ENCODE results near the gene BCL11B. TPM values are rescaled to one million over a fixed set of nuclear protein-coding genes. Genes with fewer than 3 reads are reported as not detected.

BCL11B gene
- total RNA-seq, 1 donor from 2014 or later = 1.3 TPM

DNA sequence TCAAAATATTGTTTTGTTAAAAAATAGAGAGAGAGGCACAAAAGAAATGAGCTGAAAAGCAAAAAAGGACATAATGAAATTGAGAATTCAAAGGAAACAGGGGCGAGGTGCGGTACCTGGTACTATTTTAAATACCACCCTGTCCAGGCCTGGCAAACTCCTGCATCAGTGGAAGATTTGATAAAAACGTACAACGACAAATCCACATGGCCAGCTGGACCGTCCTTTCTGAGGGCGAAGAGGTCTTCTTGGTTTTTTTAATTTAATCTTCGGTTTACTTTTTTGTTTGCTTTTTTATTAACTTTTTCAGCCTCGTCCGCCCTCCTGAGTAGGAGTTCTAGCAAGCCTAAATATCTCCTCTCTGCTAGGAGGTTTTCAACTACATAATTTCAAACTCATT lies 11.9 kb downstream of the BCL11B start:
- Histone ChIP-seq H3K27me3 (peaks cover 45% of the 10 kb centered on the region), H3K9me3 (ENCODE audit: low read depth) (no peaks in the 10 kb centered on the region), H3K36me3 (no peaks in the 10 kb centered on the region), H2AFZ (replicated peaks) (peak overlapping the region; percentile 6), H3F3A (ENCODE audit: low read depth) (no peaks in the 10 kb centered on the region), H3K79me2 (ENCODE audit: low read depth) (no peaks in the 10 kb centered on the region), H3K4me1 (peaks cover 21% of the 10 kb centered on the region), H3K4me3 (no peak overlapping the region), H3K27ac (no peak overlapping the region), H3K4me2 (no peak overlapping the region), H4K20me1 (ENCODE audit: low read depth) (no peaks in the 10 kb centered on the region), H3K9ac (no peak overlapping the region)
- H3K9me3 Mint-ChIP-seq = no peaks in the 10 kb centered on the region
- peaks cover 68% of the 10 kb centered on the region for H3K27me3 Mint-ChIP-seq (ENCODE audit: insufficient read depth, low read depth)
- peaks cover 18% of the 10 kb centered on the region for H3K4me1 Mint-ChIP-seq
- no peaks in the 10 kb centered on the region for H3K36me3 Mint-ChIP-seq
- TF ChIP-seq CTCF (IDR thresholded peaks at IDR 0.05) (no peak), EZH2 (IDR thresholded peaks at IDR 0.05) (no peak), EZH2phosphoT487 (IDR thresholded peaks at IDR 0.05) (no peak)
- no peak for DNase-seq (ENCODE audit: low spot score)
- no peak overlapping the region for H3K27ac Mint-ChIP-seq
- no peak overlapping the region for H3K4me3 Mint-ChIP-seq

DNA sequence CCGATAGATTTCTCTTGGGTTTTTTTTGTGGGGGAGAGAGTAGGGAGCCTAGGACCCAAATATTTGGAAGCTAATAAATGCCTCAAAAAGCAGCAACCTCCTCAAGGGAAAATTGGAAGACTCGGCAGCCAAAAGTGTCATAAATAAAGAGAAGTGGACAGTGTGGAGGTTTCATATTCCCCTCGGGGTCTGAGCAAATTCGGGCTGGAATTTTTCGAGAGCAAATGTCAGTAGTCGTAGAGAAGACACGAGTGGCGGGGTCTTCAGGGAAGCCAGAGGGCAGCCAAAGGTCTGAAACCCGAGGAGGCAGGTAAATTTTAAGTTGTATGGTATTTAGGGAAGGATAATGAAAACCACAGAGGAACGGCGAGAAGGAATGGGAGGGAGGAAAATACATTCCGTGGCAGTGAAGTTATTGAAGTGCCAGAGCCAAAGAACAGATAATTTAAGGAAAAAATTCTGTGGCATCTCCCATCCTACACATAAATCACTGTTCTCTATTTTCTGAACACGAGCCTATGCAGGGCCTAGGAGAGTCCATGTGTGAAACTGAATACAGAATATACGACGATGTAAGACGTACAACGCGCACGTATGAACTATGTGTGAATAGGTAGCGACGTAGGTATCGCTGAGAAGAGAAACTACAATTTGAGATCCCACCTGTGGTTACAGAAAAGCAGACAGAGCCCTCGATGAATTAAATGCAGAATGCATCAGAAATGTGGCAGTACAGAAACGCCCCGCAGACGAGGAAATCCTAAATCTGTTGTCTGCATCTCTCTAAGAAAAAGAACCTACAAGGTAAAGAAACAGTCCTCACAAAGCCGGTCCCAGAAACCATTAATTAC lies 12.9 kb downstream of the BCL11B start:
- H3K36me3 Mint-ChIP-seq = no peaks in the 10 kb centered on the region
- no peaks in the 10 kb centered on the region for H3K79me2 ChIP-seq (ENCODE audit: low read depth)
- H3K27me3 ChIP-seq = peaks cover 35% of the 10 kb centered on the region
- H3K4me1 Mint-ChIP-seq = peaks cover 19% of the 10 kb centered on the region
- no peaks in the 10 kb centered on the region for H3K9me3 Mint-ChIP-seq
- H3K27ac ChIP-seq = no peak overlapping the region
- H4K20me1 ChIP-seq (ENCODE audit: low read depth) = no peaks in the 10 kb centered on the region
- peaks cover 21% of the 10 kb centered on the region for H3K4me1 ChIP-seq
- no peak overlapping the region for H3K4me3 Mint-ChIP-seq
- H3K9me3 ChIP-seq (ENCODE audit: low read depth) = no peaks in the 10 kb centered on the region
- no peak overlapping the region for H2AFZ ChIP-seq (replicated peaks)
- no peak overlapping the region for H3K4me2 ChIP-seq
- no peak overlapping the region for H3K4me3 ChIP-seq
- no peaks in the 10 kb centered on the region for H3F3A ChIP-seq (ENCODE audit: low read depth)
- peaks cover 62% of the 10 kb centered on the region for H3K27me3 Mint-ChIP-seq (ENCODE audit: insufficient read depth, low read depth)
- H3K36me3 ChIP-seq = no peaks in the 10 kb centered on the region
- no peak overlapping the region for H3K27ac Mint-ChIP-seq
- DNase-seq (ENCODE audit: low spot score) = no peak
- no peak overlapping the region for H3K9ac ChIP-seq
- TF ChIP-seq EZH2phosphoT487 (IDR thresholded peaks at IDR 0.05) = no peak
- TF ChIP-seq EZH2 (IDR thresholded peaks at IDR 0.05) = no peak
- TF ChIP-seq CTCF (IDR thresholded peaks at IDR 0.05) = no peak

GRCh38 chr14:99258341-99258861 lies 13.6 kb downstream of the BCL11B start:
- no peaks in the 10 kb centered on the region for H4K20me1 ChIP-seq (ENCODE audit: low read depth)
- DNase-seq (ENCODE audit: low spot score) = no peak
- no peak overlapping the region for H3K9ac ChIP-seq
- H2AFZ ChIP-seq (replicated peaks) = no peak overlapping the region
- peaks cover 29% of the 10 kb centered on the region for H3K27me3 ChIP-seq
- H3K36me3 ChIP-seq = no peaks in the 10 kb centered on the region
- Mint-ChIP-seq H3K4me3 (no peak overlapping the region), H3K27ac (no peak overlapping the region), H3K36me3 (no peaks in the 10 kb centered on the region), H3K4me1 (peaks cover 21% of the 10 kb centered on the region), H3K9me3 (no peaks in the 10 kb centered on the region), H3K27me3 (ENCODE audit: insufficient read depth, low read depth) (peaks cover 61% of the 10 kb centered on the region)
- no peak overlapping the region for H3K27ac ChIP-seq
- no peaks in the 10 kb centered on the region for H3K9me3 ChIP-seq (ENCODE audit: low read depth)
- no peaks in the 10 kb centered on the region for H3K79me2 ChIP-seq (ENCODE audit: low read depth)
- peaks cover 18% of the 10 kb centered on the region for H3K4me1 ChIP-seq
- TF ChIP-seq EZH2 (IDR thresholded peaks at IDR 0.05) (no peak), CTCF (IDR thresholded peaks at IDR 0.05) (no peak), EZH2phosphoT487 (IDR thresholded peaks at IDR 0.05) (no peak)
- no peak overlapping the region for H3K4me2 ChIP-seq
- H3F3A ChIP-seq (ENCODE audit: low read depth) = no peaks in the 10 kb centered on the region
- no peak overlapping the region for H3K4me3 ChIP-seq

Measured in neural progenitor cell (in vitro differentiated cells).